Right lobe of liver (tissue), 4 donors: Measurements from ENCODE around the gene ABCG2.

Source experiments
- POLR2A ChIP-seq: fragments of 450-650 bp; IDR thresholded peaks from one replicate; pipeline ENCODE4 v1.6.1; 2017; ENCODE audit warnings: antibody characterized with exemption, mild to moderate bottlenecking
- TF ChIP-seq, protein P1 (sequence below), 4 donors: fragments of 200-600 bp in 3 of 4; fragments of 450-650 bp in 1 of 4; IDR thresholded peaks; one replicate each; pipeline versions ENCODE4 v1.5.1 to v1.8.0; 2016 to 2022; ENCODE audit warnings: antibody characterized with exemption in 4 of 4, mild to moderate bottlenecking in 2 of 4
- donor health status: DM: no; HTN: no; CAD: no.
- donor health status: DM: no; HTN: no; CAD: no.
- donor health status: DM: no; HTN: yes; CAD: no.

DNA sequence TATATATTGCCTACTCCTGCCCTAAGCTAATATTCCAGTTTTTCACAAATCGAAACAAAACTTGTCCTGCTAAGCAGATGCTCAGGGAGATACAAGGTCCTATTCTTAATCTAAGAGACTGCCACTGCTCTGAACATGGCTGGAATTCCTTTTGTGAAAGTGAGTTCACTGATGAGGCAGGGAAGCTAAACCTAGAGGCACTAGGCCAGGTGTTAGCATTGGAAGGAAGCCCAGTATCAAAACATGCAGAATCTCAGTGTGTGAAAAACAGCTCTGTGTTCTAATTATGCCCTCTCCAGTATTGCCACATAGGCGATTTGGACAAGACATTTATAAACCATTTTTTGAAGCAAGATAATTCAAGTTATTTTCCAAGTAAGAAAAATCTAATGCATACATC is 47.6 kb downstream of the ABCG2 start:
- TF ChIP-seq, protein P1, sequence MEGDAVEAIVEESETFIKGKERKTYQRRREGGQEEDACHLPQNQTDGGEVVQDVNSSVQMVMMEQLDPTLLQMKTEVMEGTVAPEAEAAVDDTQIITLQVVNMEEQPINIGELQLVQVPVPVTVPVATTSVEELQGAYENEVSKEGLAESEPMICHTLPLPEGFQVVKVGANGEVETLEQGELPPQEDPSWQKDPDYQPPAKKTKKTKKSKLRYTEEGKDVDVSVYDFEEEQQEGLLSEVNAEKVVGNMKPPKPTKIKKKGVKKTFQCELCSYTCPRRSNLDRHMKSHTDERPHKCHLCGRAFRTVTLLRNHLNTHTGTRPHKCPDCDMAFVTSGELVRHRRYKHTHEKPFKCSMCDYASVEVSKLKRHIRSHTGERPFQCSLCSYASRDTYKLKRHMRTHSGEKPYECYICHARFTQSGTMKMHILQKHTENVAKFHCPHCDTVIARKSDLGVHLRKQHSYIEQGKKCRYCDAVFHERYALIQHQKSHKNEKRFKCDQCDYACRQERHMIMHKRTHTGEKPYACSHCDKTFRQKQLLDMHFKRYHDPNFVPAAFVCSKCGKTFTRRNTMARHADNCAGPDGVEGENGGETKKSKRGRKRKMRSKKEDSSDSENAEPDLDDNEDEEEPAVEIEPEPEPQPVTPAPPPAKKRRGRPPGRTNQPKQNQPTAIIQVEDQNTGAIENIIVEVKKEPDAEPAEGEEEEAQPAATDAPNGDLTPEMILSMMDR (IDR thresholded peaks at IDR 0.05) = no peak
- no peak for TF ChIP-seq POLR2A
